Activated naive CD4-positive, alpha-beta T cell treated with anti-CD3 and anti-CD28 coated beads, Interleukin-2, amount 50 U/mL, for 72 hours (primary cell): Measurements from ENCODE around the gene PPFIA1. TPM values are rescaled to one million over a fixed set of nuclear protein-coding genes. Genes with fewer than 3 reads are reported as not detected.
"Not testable (repeated sequence)": the region's sequence is repeated elsewhere in the genome, so short reads cannot be mapped to it uniquely, and the experiment has no call there.

ENCODE experiments used
- ATAC-seq, 2 donors: fragments of 150-1000 bp; cut with Tn5 transposase; 2 replicates each; pipeline ENCODE4 v1.10.0; 2021; ENCODE audit warnings: mild to moderate bottlenecking in 2 of 2, moderate library complexity in 2 of 2
- DNase-seq, 2 donors: peaks; one replicate each; pipeline ENCODE4 v3.0.0; 2021 to 2022; ENCODE audit warnings: low spot score in 2 of 2
- H3K27ac Mint-ChIP-seq, 2 donors: one replicate each; pipeline ENCODE4 v1.8.0; 2022; ENCODE audit warnings: mild to moderate bottlenecking in 2 of 2, mixed read lengths in 2 of 2
- H3K36me3 Mint-ChIP-seq, 2 donors: one replicate each; pipeline ENCODE4 v1.8.0; 2022; ENCODE audit warnings: mixed read lengths in 2 of 2
- H3K9me3 Mint-ChIP-seq, 2 donors: one replicate each; pipeline ENCODE4 v1.8.0; 2022; ENCODE audit warnings: mixed read lengths in 2 of 2
- total RNA-seq, 2 donors: library from RNA; stranded (reverse); gene quantifications; one replicate each; pipeline ENCODE4 v1.2.3, GENCODE V29; 2022

PPFIA1 gene
- total RNA-seq, 2 donors from 2014 or later, result 31.4 to 37.9 TPM

DNA sequence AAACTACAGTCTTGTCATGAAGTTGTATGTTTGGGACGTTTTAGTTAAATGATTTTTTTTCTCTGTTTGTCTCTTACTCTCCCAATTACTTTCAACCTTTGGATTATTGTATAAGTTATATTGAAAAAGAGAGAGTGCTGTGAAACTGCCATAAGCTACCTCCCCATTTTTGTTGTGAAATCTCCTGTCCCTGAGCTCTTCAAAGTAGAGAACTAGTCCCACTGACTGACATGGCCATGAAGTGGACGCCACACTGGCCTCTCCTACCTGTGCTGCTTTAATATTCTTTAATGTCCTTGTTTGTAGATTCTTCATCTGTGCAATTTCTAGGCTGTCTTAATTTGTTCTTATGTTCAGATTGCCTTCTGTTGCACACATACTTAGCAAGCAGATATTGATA lies 56.3 kb downstream of the PPFIA1 start:
- no peak for ATAC-seq
- DNase-seq, result no peak
- H3K9me3 Mint-ChIP-seq, result no peaks in the 10 kb centered on the region
- H3K36me3 Mint-ChIP-seq, result peaks cover 0 to 15% of the 10 kb centered on the region in 2 donors
- H3K27ac Mint-ChIP-seq, result no peak overlapping the region

DNA sequence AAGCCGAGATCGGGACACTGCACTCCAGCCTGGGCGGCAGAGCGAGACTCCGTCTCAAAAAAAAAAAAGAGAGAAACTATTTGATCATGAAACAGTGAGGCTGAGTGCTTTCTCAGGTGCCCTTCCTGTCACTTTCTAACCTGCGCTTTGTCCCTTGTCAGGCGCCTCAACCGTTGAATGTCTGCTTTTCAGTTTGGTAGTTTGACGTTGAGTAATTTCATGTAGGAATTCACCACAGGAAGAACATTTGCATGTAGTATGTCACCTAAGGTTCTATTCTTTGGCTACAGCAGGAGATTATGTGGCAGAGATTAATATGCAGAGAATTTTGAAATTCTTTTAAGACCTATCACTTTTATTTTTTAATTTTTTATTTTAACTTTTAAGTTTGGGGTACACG lies 57.2 kb downstream of the PPFIA1 start:
- Mint-ChIP-seq H3K36me3 (peaks cover 0 to 19% of the 10 kb centered on the region in 2 donors), H3K9me3 (no peaks in the 10 kb centered on the region), H3K27ac (no peak overlapping the region)
- no peak for DNase-seq
- ATAC-seq, result no peak

GRCh38 chr11:70328556-70328955 lies 58.1 kb downstream of the PPFIA1 start:
- Mint-ChIP-seq H3K27ac (no peak overlapping the region), H3K36me3 (peaks cover 0 to 26% of the 10 kb centered on the region in 2 donors), H3K9me3 (no peaks in the 10 kb centered on the region)
- ATAC-seq, result no peak
- no peak for DNase-seq

- H3K9me3 Mint-ChIP-seq, DNase-seq, ATAC-seq: not testable (repeated sequence)
- H3K36me3 Mint-ChIP-seq, result peaks cover 17 to 42% of the 10 kb centered on the region in 2 donors
- H3K27ac Mint-ChIP-seq, result peak overlapping the region in 1 of 2 donors; percentile 87
These were observed 60.9 kb downstream of the PPFIA1 start for GRCh38 chr11:70331320-70331843.

DNA sequence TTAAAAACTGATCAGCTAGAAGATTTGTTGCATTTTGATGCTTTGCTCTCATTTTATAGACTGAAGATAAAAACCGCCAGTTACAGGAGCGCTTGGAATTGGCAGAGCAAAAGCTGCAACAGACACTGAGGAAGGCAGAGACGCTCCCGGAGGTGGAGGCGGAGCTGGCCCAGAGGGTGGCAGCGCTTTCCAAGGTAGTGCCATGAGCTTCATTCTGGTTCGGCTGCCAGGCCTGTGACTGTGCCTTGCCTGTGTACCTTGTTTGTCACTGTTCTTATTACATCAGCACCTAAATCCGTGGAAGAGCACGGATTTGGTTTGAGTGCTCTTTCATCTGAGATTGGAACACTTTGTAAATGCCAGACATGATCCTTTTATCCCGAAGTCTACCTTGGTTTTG lies 61.4 kb downstream of the PPFIA1 start:
- H3K36me3 Mint-ChIP-seq, result peaks cover 17 to 46% of the 10 kb centered on the region in 2 donors
- no peak for ATAC-seq
- no peak for DNase-seq
- no peaks in the 10 kb centered on the region for H3K9me3 Mint-ChIP-seq
- peak overlapping the region in 1 of 2 donors; percentile 87 for H3K27ac Mint-ChIP-seq

GRCh38 chr11:70332567-70332966 lies 62.1 kb downstream of the PPFIA1 start:
- H3K36me3 Mint-ChIP-seq, result peaks cover 17 to 44% of the 10 kb centered on the region in 2 donors

DNA sequence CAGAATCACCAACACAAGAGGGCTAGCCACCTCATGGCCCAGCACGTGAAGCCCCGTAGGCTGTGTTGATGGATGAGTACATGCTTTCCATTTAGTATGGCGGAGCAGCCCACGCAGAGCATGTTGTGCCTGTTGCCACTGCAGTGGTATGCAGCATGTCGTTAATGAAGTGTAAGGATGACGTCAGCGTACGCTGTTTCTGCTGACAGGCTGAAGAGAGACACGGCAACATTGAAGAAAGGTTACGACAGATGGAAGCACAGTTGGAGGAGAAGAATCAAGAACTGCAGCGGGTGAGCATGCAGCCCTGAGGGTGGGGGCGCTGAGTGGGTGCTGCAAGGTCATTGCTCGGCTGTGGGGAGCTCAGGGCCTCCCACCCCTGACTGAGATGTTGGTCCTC lies 62.8 kb downstream of the PPFIA1 start:
- no peaks in the 10 kb centered on the region for H3K9me3 Mint-ChIP-seq
- ATAC-seq (no peak), DNase-seq (no peak)
- peaks cover 17 to 44% of the 10 kb centered on the region in 2 donors for H3K36me3 Mint-ChIP-seq
- H3K27ac Mint-ChIP-seq, result no peak overlapping the region

More at GRCh38 chr11:70332567-70332966, 62.1 kb downstream of the PPFIA1 start:
- ATAC-seq (no peak), DNase-seq (no peak)
- Mint-ChIP-seq H3K27ac (no peak overlapping the region), H3K9me3 (no peaks in the 10 kb centered on the region)

DNA sequence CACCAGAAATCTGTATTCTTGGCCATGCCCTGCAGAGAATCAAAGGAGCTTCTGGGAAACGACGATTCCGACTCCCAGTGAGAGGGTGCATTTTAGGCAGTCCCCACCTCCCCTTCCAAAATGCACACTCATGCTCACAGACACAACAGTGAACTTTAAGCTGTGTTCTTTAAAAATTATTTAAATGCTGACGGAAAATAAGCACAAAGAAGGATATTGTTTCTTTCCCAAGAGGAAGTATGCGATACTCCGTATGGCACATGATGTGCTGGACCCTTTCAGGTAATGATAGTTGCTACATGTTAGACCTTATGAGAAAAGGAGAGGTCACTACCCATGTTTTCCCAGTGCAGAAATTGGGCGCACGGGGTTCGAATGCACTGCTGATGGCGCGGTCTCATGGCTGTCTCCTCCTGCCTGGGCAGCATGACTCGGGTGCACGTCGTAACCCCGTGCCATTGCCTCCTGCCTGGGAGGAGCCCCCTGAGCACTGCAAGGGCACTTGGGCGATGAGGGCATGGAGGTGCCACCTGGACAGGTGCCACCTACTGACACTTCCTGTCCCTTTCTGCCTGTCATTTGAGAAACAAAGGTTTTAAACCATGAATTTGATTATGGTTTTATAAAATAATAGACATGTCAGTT lies 64.0 kb downstream of the PPFIA1 start:
- Mint-ChIP-seq H3K9me3 (no peaks in the 10 kb centered on the region), H3K36me3 (peaks cover 17 to 43% of the 10 kb centered on the region in 2 donors), H3K27ac (no peak overlapping the region)
- no peak for ATAC-seq
- no peak for DNase-seq

DNA sequence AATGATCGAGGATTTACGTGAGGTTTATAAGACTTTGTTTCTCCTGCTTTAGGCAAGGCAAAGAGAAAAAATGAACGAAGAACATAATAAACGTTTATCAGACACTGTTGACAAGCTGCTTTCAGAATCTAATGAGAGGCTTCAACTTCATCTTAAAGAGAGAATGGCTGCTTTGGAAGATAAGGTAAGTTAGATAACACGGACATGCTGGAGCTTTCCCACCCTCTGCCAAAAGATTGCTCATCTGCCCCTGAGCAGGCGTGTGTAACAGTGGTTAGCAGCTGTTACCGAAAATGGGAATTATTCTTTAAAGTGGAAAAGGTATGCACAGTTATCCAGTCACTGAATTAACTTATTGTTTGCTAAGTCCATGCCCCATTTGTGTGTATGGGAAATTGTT lies 65.0 kb downstream of the PPFIA1 start:
- ATAC-seq (no peak), DNase-seq (no peak)
- Mint-ChIP-seq H3K9me3 (no peaks in the 10 kb centered on the region), H3K36me3 (peaks cover 17 to 43% of the 10 kb centered on the region in 2 donors), H3K27ac (no peak overlapping the region)

GRCh38 chr11:70338594-70338993 lies 68.1 kb downstream of the PPFIA1 start:
- ATAC-seq (no peak), DNase-seq (no peak)
- Mint-ChIP-seq H3K9me3 (no peaks in the 10 kb centered on the region), H3K36me3 (peaks cover 26 to 29% of the 10 kb centered on the region in 2 donors), H3K27ac (no peak overlapping the region)

DNA sequence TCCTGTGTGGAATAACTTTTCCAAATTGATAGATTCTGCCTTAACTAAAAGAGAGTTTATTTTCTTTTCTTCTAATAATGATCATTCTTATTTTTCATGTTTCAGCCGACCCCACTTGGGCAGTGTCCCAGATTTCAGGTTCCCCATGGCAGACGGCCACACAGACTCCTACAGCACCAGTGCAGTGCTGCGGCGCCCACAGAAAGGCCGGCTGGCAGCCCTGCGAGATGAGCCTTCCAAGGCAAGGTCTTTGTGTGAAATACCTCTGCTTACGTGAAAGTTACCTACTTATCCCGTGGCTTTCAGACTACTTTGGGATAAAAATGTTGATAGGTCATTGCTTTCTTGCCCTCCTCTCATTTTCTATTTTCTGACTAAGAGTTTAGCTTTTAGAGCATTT lies 68.6 kb downstream of the PPFIA1 start:
- ATAC-seq (no peak), DNase-seq (no peak)
- H3K9me3 Mint-ChIP-seq, result no peaks in the 10 kb centered on the region
- H3K36me3 Mint-ChIP-seq, result peaks cover 22 to 26% of the 10 kb centered on the region in 2 donors
- no peak overlapping the region for H3K27ac Mint-ChIP-seq

DNA sequence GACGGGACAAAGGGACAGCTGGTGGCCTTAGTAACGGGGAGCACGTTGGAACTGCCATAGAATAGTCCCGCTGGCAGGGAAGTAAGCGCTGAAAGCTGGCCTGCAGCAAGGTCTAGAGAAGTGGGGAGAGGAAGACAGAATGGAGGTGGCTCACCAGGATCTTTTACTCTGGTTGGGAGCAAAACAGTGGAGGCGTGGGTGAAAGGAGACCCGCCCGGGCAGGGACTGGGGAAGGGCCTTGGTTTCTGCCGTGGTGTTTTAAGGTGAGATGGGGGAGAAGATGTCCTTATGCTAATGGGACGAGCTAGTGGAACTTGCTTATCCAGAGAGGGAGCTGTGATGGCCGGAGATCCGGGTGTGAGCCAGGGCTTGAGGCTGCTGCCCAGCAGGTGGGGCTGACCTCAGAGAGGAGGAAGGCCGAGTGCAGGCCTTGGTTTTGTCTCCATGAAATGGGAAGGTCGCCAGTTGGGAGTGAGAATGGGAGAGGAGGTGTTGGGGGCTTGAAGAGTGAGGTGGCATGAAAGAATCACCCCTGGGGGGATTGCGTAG lies 71.5 kb downstream of the PPFIA1 start:
- Mint-ChIP-seq H3K9me3 (no peaks in the 10 kb centered on the region), H3K27ac (peak overlapping the region; percentile 8 to 50), H3K36me3 (peaks cover 9 to 13% of the 10 kb centered on the region in 2 donors)
- ATAC-seq (no peak), DNase-seq (no peak)

- DNase-seq (no peak), ATAC-seq (no peak)
- Mint-ChIP-seq H3K27ac (no peak overlapping the region), H3K36me3 (peaks cover 5 to 9% of the 10 kb centered on the region in 2 donors), H3K9me3 (no peaks in the 10 kb centered on the region)
These were observed 73.1 kb downstream of the PPFIA1 start for GRCh38 chr11:70343636-70344035.

DNA sequence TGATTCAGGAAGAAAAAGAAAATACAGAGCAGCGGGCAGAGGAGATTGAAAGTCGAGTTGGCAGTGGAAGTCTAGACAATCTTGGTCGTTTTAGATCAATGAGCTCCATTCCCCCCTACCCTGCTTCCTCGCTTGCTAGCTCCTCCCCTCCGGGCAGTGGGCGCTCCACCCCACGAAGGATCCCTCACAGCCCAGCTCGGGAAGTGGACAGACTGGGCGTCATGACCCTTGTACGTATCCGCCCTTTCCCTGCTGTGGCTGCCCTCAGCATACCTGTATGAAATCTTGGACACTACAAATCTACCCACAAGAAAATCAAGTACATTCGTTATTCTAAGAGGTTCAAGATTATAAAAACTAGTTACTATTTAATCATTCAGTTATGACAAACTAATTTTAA lies 77.7 kb downstream of the PPFIA1 start:
- ATAC-seq (no peak), DNase-seq (no peak)
- Mint-ChIP-seq H3K27ac (no peak overlapping the region), H3K36me3 (peaks cover 0 to 10% of the 10 kb centered on the region in 2 donors), H3K9me3 (no peaks in the 10 kb centered on the region)

- Mint-ChIP-seq H3K27ac (no peak overlapping the region), H3K9me3 (no peaks in the 10 kb centered on the region), H3K36me3 (peaks cover 0 to 10% of the 10 kb centered on the region in 2 donors)
- no peak for ATAC-seq
- no peak for DNase-seq
These were observed 78.1 kb downstream of the PPFIA1 start for GRCh38 chr11:70348608-70349007.

GRCh38 chr11:70351646-70352045 lies 81.2 kb downstream of the PPFIA1 start:
- DNase-seq, result no peak
- peaks cover 0 to 13% of the 10 kb centered on the region in 2 donors for H3K36me3 Mint-ChIP-seq
- no peaks in the 10 kb centered on the region for H3K9me3 Mint-ChIP-seq
- peak overlapping the region in 1 of 2 donors; percentile 81 for H3K27ac Mint-ChIP-seq
- ATAC-seq, result no peak

DNA sequence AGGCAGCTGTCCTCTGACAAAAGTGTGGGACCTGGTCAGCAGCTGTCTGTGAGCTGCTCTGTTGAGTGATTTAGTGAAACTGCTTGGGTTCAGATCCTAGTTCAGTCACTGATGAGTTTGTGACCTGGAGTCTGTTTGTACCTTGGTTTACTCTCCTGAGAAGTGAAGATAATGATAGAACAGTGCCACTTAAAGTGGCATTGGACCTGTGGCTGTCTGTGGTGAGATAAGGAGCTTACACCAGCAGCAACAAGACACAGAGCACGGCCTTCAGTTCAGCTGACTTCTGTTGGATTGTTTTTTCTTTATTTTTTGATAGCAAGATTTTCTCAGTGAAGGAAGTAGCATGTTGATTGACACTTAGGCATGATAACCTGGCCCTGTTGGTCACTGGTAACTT lies 81.6 kb downstream of the PPFIA1 start:
- H3K9me3 Mint-ChIP-seq, result no peaks in the 10 kb centered on the region
- H3K36me3 Mint-ChIP-seq, result peaks cover 0 to 17% of the 10 kb centered on the region in 2 donors
- H3K27ac Mint-ChIP-seq, result peak overlapping the region in 1 of 2 donors; percentile 81
- no peak for ATAC-seq
- DNase-seq, result no peak

DNA sequence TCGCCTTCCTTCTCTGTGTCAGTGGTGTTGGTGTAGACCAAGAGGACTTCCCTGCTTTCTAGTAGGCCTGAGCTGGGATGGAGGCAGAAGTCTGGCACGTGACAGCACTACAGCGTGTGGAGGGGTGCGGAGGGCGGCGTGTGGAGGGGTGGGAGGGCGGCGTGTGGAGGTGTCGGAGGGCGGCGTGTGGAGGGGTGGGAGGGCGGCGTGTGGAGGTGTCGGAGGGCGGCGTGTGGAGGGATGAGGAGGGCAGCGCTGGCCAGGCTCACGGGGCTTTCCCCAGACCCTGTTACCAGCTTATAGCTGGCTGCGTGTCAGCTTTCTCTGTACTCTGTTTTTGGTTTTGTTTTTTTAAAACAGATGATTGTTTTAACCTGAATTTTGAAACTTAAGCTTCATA lies 82.1 kb downstream of the PPFIA1 start:
- no peak for ATAC-seq
- Mint-ChIP-seq H3K9me3 (no peaks in the 10 kb centered on the region), H3K27ac (no peak overlapping the region)

More for the DNA sequence above, 82.1 kb downstream of the PPFIA1 start:
- DNase-seq, result no peak
- peaks cover 0 to 17% of the 10 kb centered on the region in 2 donors for H3K36me3 Mint-ChIP-seq
